C4-2B (cell line): ENCODE measurements around the gene SCAPER.
A peak's percentile ranks its signal among the peaks of the same experiment; 100 is the strongest.

Experiments used
- H3K27ac ChIP-seq: fragments of 450-650 bp; 2 replicates; pipeline ENCODE4 v1.5.1; 2017
- CTCF ChIP-seq: fragments of 450-650 bp; conservative IDR thresholded peaks from 2 replicates; pipeline ENCODE4 v1.5.1; 2017; ENCODE audit warnings: mild to moderate bottlenecking
- ZFX ChIP-seq: fragments of 450-650 bp; IDR thresholded peaks from 2 replicates; pipeline ENCODE4 v1.6.1; 2017

Gene SCAPER

DNA sequence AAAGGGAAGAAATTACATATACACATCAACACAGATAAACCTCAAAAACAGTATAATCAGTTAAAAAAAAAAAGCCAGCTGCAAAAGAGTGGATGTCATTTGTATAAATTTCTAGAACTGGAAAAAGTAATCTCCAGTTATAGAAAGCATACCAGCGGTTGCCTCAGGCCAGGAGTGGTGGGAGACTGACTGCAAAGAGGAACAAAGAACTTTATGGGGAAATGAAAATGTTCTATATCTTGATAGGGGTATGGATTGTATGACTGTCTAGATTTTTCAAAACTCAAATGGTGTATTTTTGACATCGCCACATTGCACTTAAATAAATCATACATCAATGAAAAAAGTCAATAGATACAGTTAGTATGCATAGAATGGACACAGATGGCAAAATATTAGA is 241.6 kb downstream of the SCAPER start:
- H3K27ac ChIP-seq: no peak overlapping the region
- TF ChIP-seq CTCF (no peak), ZFX (no peak)

- TF ChIP-seq ZFX (no peak), CTCF (no peak)
- H3K27ac ChIP-seq: no peak overlapping the region
Measured at GRCh38 chr15:76648732-76649444, 256.3 kb downstream of the SCAPER start.

DNA sequence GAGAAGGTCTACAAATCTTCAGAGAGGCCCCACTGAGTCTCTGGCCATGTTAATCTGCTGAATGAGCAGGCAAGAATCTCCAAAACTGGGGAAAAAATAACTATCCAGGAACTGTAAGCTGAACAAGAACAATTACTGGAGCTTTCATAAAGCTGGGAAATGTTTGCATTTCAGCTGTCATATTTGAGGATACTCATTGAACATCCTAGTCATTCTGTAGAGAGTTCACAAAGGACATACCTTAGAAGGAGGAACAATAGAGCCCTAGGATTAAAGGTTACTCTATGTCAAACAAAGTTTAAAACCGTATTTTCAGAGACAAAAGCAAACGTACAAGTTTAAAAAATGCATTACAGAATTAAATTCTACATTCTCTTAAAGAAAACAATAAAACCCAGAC is 257.5 kb downstream of the SCAPER start:
- TF ChIP-seq CTCF: no peak
- H3K27ac ChIP-seq: no peak overlapping the region

DNA sequence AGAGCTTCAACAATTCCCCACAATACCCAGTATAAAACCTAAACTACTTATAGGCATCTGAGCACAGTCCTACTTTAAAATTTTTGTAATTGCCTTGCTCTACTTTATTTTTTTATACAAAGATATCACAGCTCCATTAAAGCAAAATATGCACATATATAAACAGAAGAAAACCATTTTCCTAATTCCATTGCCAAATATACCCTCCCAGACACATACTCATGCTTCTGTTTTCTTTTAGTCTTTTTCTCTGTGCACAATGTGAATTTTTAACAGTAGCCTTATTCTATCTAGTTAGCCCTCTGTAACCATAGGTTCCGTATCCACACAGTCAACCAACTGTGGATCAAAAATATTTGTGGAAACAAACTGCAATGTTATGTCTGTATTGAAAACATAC is 260.5 kb downstream of the SCAPER start:
- TF ChIP-seq ZFX (no peak), CTCF (no peak)
- no peak overlapping the region for H3K27ac ChIP-seq

GRCh38 chr15:76642671-76643070 is 262.5 kb downstream of the SCAPER start:
- TF ChIP-seq CTCF (peak; percentile 45), ZFX (no peak)
- H3K27ac ChIP-seq: no peak overlapping the region

DNA sequence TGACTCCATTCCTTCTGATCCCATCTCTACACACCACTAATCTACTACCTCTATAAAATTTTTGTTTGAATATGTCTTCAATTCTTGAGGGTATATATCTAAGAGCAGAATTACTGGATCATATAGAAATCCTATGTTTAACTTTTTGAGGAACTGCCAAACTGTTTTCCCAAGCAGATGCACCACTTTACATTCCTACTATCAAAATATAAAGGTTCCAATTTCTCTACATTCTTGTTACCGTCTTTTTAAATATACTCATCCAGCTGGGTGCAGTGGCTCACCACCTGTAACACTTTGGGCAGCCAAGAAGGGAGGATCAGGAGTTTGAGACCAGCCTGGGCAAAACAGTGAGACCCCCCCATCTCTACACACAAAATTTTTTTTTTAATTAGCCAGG is 268.0 kb downstream of the SCAPER start:
- H3K27ac ChIP-seq: no peak overlapping the region
- no peak for TF ChIP-seq CTCF
- no peak for TF ChIP-seq ZFX

DNA sequence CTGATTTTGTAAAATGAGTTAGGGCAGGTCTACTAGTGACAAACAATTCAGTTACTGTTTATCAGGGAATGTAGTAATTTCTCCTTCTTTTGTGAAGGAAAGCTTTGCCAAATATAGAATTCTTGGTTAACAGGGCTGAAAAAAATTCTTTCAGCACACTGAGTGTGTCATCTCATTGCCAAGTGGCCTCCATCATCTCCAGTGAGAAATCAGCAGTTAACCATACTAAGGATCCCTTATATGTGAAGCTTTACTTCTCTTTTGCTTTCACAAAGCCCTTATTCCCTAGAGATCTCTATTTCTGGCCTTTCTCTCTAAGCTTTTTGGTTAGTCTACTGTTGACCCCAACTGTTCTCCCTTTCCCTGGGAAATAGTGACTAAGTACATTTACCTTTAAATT is 269.1 kb downstream of the SCAPER start:
- H3K27ac ChIP-seq: no peak overlapping the region
- TF ChIP-seq ZFX (no peak), CTCF (no peak)
